ENCODE results near the gene OFD1. TPM values are rescaled to one million over a fixed set of nuclear protein-coding genes. Genes with fewer than 3 reads are reported as not detected.

OFD1 gene
- total RNA-seq, 1 donor from 2014 or later = 38.3 TPM

GRCh38 chrX:13689741-13690211, 44.8 kb upstream of the OFD1 start:
- intact Hi-C loops (cut with DNase I) = no loop called here

GRCh38 chrX:13690836-13691235, 43.7 kb upstream of the OFD1 start:
- no peak for TF ChIP-seq CTCF (IDR thresholded peaks at IDR 0.05)
- no peak overlapping the region for H3K27ac ChIP-seq
- intact Hi-C loops (cut with DNase I) = no loop called here
- no peaks in the 10 kb centered on the region for H3K9me3 ChIP-seq
- ATAC-seq (no peak), DNase-seq (no peak)
- H3K4me3 ChIP-seq = peak overlapping the region; percentile 63
- peaks cover 19% of the 10 kb centered on the region for H3K4me1 ChIP-seq
- H3K27me3 ChIP-seq (ENCODE audit: low read depth) = no peaks in the 10 kb centered on the region
- no peaks in the 10 kb centered on the region for H3K36me3 ChIP-seq

More at GRCh38 chrX:13689741-13690211, 44.8 kb upstream of the OFD1 start:
- Histone ChIP-seq H3K4me1 (peaks cover 15% of the 10 kb centered on the region), H3K27ac (peak overlapping the region; percentile 94), H3K36me3 (no peaks in the 10 kb centered on the region), H3K27me3 (ENCODE audit: low read depth) (no peaks in the 10 kb centered on the region), H3K4me3 (peak overlapping the region; percentile 63), H3K9me3 (no peaks in the 10 kb centered on the region)
- TF ChIP-seq CTCF (IDR thresholded peaks at IDR 0.05) = no peak
- no peak for ATAC-seq
- DNase-seq = no peak

GRCh38 chrX:13691841-13692371, 42.6 kb upstream of the OFD1 start:
- Histone ChIP-seq H3K9me3 (no peaks in the 10 kb centered on the region), H3K36me3 (no peaks in the 10 kb centered on the region), H3K4me3 (no peak overlapping the region), H3K27ac (no peak overlapping the region), H3K4me1 (peaks cover 19% of the 10 kb centered on the region), H3K27me3 (ENCODE audit: low read depth) (no peaks in the 10 kb centered on the region)
- intact Hi-C loops (cut with DNase I) = no loop called here
- no peak for TF ChIP-seq CTCF (IDR thresholded peaks at IDR 0.05)
- no peak for ATAC-seq
- DNase-seq = no peak

- H3K27me3 ChIP-seq (ENCODE audit: low read depth) = no peaks in the 10 kb centered on the region
- peaks cover 22% of the 10 kb centered on the region for H3K4me1 ChIP-seq
- H3K36me3 ChIP-seq = no peaks in the 10 kb centered on the region
- intact Hi-C loops (cut with DNase I) = no loop called here
- no peak for TF ChIP-seq CTCF (IDR thresholded peaks at IDR 0.05)
- no peak overlapping the region for H3K27ac ChIP-seq
- no peak for DNase-seq
- no peak for ATAC-seq
- no peaks in the 10 kb centered on the region for H3K9me3 ChIP-seq
- no peak overlapping the region for H3K4me3 ChIP-seq
These were observed 41.7 kb upstream of the OFD1 start for GRCh38 chrX:13692771-13693231.

- Histone ChIP-seq H3K27ac (no peak overlapping the region), H3K4me3 (no peak overlapping the region), H3K4me1 (peaks cover 29% of the 10 kb centered on the region), H3K36me3 (no peaks in the 10 kb centered on the region), H3K27me3 (ENCODE audit: low read depth) (no peaks in the 10 kb centered on the region), H3K9me3 (no peaks in the 10 kb centered on the region)
- intact Hi-C loops (cut with DNase I) = no loop called here
- DNase-seq (no peak), ATAC-seq (peak in 1 of 2 donors; percentile 13)
- TF ChIP-seq CTCF (IDR thresholded peaks at IDR 0.05) = no peak
These were observed 41.1 kb upstream of the OFD1 start for GRCh38 chrX:13693341-13693961.

Data from lower lobe of right lung (tissue), 2 donors.